PC-3 (cell line): ENCODE measurements around the gene WDR62.

Experiments
- EZH2 ChIP-seq: fragments of 300-600 bp; sonication (generic); IDR thresholded peaks from one replicate; pipeline ENCODE4 v1.6.1; 2017; ENCODE audit warnings: antibody characterized with exemption, mild to moderate bottlenecking, low read length; ENCODE audit not compliant: unreplicated experiment
- EZH2phosphoT487 ChIP-seq: fragments of 300-600 bp; sonication (generic); IDR thresholded peaks from 2 replicates; pipeline ENCODE4 v1.6.1; 2018; ENCODE audit warnings: mild to moderate bottlenecking, antibody characterized with exemption, low read length, borderline replicate concordance
- TF ChIP-seq, protein P1 (sequence below): fragments of 300-600 bp; sonication (generic); conservative IDR thresholded peaks from 2 replicates; pipeline ENCODE4 v1.5.1; 2017; ENCODE audit warnings: antibody characterized with exemption, low read depth, mild to moderate bottlenecking, low read length

DNA sequence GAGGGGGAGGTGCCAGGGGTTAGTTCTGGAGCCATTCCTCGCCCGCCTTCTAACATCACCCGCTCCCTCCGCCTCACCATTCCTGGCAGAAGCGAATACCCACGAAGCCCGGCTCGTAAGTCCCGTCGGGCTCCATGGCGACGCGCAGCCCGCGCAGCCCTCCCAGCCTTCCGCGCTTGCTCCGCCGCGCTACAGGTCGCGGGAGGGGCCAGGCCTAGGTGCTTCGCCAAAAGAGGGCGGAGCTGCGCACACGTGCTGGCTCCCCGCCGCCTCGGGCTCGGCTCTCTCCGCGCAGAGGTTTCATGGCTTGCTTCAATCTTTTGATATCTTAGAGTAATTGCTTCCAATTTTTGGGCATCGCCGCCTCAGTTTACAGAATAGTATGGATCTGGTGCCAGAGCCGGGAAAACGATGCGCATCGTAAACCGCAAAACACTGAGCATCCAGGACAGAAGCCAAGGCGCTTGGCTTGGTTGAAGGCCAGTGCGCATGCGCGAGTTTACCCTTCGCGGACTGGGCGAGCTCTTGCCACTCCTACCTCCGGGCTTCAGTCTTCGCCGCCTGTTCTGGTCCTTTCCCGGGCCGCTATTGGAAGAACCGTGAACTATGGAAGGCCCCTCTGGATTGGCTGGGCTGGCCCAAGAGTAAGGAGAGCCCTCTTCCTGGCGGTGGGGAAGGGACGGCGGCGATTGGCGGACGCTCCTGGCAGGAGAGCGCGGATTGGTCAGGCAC, 60.2 kb downstream of the WDR62 start, which contains the start of gene POLR2I:
- TF ChIP-seq, protein P1, sequence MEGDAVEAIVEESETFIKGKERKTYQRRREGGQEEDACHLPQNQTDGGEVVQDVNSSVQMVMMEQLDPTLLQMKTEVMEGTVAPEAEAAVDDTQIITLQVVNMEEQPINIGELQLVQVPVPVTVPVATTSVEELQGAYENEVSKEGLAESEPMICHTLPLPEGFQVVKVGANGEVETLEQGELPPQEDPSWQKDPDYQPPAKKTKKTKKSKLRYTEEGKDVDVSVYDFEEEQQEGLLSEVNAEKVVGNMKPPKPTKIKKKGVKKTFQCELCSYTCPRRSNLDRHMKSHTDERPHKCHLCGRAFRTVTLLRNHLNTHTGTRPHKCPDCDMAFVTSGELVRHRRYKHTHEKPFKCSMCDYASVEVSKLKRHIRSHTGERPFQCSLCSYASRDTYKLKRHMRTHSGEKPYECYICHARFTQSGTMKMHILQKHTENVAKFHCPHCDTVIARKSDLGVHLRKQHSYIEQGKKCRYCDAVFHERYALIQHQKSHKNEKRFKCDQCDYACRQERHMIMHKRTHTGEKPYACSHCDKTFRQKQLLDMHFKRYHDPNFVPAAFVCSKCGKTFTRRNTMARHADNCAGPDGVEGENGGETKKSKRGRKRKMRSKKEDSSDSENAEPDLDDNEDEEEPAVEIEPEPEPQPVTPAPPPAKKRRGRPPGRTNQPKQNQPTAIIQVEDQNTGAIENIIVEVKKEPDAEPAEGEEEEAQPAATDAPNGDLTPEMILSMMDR, result no peak
- TF ChIP-seq EZH2phosphoT487, result no peak
- no peak for TF ChIP-seq EZH2
